ENCODE measurements around the gene P4HA1.

The P4HA1 gene

DNA sequence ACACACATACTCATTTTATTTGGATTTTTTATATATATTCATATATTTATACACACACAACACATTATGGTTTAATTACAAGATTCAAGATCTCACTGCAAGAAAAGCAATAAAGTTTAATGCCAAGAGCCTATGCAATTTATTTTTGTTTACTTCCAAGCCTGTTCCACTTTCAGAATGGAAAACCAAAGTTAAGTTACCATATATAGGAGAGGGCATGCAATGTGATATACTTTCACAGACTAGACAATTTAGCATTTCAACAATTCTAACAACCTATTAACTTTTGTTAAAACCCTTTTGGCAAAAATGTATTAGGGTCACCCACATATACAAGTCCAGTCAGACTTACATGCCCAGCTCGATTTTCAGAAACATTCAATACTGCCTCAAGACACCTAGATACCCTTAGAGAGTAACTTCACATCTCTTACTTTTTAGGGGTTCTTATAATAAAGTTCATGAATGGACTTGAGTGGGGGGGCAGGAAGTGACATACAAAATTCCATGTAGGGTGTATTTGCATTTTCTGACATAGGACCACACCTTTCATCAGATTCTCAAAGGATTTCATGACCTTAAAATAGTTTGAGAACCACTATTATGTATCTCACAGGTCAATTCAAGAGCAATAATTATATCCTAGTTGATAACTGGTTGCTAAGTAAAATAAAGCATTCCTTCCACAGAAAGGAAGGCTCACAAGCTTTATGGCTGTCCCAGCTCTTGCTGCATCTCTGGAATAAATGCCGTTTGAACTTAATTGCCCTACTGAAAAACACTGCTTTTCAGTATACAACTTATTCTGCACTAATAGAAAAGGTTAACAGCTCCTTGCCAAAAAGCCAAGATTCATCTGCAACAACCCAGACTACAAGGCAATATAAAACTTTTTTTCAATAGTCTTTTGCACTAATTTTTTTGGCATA is 2.5 kb downstream of the P4HA1 start:
- DNase-seq (ENCODE audit: low read depth), result no peak

DNA sequence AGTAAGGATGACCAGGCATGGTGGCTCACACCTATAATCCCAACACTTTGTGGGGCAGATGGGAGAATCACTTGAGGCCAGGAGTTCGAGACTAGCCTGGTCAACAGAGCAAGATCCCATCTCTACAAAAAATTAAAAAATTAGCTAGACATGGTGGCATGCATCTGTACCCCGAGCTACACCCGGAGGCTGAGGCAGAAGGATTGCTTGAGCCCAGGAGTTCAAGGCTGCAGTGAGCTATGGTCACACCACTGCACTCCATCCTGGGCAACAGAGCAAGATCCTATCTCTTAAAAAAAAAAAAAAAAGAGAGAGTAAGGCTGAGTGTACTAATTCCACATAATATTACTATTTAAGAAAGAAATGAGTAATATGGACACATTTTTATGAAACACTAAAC is 3.8 kb downstream of the P4HA1 start:
- DNase-seq (ENCODE audit: low read depth), result no peak

DNA sequence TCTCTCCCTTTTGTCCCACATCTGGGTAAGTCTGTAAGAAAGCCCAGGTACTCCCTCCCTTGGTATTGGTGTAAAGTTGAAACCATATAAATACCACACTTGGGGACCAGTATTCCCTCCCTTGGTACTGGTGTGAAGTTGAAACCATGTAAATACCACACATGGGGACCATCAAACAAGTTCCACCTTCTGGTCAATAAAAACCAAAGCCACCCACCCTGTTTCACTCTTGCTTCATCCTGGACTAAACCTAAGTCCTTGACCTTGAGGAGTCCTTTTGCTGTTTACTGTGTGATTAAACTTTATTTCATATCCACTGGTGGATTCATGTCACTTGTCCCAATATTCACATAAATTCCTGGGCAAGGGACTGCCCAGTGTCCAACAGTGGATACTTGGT is 8.4 kb downstream of the P4HA1 start:
- DNase-seq (ENCODE audit: low read depth), result no peak

DNA sequence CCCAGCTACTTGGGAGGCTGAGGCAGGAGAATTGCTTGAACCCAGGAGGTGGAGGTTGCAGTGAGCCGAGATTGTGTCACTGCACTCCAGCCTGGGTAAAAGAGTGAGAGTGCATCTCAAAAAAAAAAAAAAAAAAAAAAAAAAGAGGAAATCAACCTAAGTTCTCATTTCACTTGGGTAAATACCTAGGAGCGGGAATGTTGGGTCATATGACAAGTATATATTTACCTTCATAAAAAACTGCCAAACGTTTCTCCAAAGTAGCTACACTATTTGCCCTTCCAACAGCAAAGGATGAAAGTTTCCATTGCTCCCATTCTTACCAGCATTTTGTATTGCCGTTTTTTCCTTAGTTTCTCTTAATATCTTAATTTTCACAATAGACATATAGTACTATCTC is 9.8 kb downstream of the P4HA1 start:
- DNase-seq (ENCODE audit: low read depth), result no peak

DNA sequence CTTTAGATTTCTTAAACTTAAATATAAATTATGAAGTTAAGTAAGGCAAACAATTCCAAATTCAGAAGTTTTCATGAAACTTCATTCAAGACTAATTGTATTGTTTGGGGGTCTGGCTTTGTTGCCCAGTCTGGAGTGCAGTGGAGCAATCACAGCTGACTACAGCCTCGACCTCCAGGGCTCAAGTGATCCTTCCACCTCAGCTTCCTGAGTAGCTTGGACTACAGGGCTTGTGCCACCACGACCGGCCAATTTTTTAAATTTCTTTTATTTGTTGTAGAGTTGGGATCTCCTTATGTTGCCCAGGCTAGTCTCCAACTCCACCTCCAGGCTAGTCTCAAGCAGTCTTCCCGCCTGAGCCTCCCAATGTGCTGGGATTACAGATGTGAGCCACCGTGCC is 12.5 kb downstream of the P4HA1 start:
- DNase-seq (ENCODE audit: low read depth), result no peak

DNA sequence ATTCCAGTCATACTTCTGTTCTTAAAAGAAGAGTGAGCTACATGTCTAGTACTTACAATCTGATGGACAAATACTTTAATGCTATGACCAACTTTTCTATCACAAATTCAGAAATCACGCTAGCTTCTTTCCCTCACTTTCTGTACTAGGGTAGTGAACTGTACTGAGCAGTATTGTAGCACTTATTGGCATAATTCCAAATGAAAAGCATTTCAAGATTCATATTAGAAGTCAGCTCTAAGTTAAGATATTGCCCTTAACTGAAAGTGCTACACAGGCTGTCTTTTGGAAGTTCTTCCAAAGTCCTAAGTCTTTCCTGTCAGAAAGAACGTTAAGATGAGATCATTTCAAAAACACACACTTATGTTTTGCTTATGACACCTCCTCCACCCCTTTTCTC is 13.4 kb downstream of the P4HA1 start:
- no peak for DNase-seq (ENCODE audit: low read depth)

DNA sequence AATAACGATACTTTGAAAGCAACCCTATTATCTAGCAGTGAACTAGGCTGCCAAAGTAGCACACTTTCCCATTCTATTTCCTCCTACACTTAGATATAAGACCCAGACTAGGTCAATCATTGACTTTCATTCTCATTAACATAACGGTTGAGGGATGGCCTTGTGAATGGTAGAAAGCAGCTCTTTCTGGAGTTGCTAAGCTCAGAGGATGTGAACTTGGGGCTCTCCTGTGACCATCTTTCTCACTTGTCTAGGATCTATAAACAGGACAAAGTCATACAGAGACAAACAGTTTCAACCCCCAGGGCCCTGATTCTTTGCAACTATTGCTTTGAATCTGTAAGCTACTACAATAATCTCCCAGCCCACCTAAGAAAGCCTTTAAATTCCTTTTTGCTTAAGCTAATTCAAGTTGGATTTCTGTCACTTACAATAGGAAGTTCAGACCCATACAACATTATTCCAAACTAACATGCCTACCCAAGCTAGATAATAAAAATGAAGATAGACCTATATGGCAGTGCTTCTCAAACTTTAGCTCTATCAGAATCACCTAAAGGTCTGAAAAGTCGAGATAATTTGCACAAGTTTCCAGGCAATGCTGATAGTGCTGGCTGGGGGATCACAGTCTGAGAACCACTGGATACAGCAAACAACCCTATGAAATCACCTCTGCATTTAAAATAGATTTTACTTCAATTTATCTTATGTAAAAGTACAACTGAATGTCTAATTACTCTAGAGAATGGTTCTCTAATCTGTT is 16.7 kb downstream of the P4HA1 start:
- DNase-seq (ENCODE audit: low read depth), result no peak

DNA sequence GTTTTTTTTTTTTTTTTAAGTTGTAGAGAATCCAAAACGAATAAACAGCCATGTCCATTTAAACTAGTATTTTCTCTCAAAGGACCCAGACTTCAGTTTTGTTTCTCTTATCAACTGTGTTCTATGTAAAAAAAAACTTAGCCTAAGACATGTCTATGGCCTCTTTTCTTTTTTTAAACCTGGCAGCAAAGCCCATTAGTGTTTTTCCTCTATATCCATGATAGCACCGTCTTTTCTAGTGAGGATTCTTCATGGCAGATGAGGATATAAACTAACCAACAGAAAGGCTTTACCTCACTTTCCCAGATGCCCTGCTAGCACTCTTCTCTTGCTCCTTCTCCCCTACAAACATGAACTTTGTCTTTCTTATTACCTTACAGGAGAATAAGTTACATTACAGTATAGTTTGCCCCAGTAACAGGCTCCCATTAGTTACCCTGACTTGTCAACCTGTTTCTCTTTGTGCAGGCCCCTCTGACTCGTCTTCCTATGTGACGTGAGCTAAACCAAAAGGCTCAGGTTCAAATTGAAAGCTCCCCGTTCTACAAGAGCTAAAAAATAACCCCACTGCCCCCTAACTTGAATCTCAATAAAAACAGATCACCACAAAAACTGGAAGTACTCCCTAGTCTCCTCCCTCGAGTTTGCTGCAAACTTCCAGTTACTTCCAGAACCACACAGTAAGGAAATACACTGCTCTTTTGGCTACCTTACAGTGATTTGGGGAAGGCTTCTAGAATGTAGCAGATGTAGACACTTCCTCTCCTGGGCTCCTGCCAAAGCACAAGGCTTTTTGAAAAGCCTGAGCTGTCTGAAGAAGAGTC is 20.1 kb downstream of the P4HA1 start:
- DNase-seq (ENCODE audit: low read depth), result no peak

DNA sequence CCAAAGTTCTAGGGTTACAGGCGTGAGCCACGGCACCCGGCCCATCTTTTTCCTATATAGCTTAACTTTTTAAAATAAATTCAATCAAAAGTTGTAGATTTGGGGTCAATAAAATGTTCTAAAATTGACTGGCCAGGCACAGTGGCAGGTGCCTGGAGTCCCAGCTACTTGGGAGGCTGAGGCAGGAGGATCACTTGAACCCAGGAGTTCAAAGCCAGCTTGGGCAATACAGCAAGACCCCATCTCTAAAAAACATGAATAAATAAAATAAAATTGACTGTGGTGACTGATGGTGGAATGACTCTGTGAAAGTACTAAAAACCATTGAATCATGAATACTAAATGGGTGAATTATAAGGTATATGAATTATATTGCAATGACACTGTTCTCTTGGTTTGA is 20.8 kb downstream of the P4HA1 start:
- no peak for DNase-seq (ENCODE audit: low read depth)

DNA sequence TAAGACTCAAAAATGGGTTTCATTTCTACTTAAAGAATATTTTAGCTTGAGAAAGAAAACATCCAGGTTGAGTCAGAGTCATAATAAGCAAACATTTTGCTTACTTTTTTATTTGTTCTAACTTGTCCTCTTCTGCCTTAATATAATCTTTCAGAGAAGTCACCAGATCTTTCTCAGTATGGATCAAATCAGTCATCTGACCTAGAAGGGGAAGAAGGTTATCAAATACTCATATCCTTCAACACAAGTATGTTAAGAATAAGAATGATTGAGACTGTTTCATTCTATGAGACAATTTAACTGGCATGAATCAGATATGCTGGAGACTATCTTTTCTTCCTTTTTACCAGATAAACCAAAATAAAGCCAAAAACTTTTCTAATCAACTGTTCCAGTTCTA is 23.0 kb downstream of the P4HA1 start:
- no peak for DNase-seq (ENCODE audit: low read depth)

DNA sequence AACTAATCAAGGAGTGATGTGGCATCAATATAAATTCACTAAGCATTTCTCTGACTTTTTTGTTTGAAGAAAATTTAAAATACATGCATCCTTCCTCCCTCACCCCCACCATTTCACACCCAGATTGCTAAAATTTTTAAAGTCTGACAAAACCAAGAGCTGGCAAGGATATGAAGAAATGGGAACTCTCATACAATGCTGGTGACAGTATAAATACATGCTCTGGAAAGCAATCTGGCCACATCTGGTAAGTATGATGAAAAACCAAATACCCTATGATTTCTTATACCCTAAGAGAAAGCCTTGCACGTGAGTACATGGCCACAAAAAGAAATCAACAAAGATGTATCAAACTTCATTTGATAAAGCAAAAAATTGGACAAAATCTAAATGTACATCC is 31.2 kb downstream of the P4HA1 start:
- no peak for DNase-seq (ENCODE audit: low read depth)

DNA sequence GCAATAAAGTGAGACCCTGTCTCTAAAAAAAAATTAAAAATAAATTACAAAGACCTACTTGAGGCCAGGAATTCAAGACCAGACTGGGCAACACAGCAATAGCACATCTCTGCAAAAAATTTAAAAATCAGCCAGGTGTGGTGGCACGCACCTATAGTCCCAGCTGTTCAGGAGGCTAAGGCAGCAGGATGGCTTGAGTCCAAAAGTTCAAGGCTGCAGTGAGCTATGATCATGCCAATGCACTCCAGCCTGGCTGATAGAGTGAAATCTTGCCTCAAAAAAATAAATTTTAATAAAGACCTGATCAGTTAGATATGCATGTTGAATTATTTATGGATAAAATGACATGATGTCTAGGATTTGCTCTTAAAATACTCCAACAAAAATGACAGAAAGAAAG is 34.9 kb downstream of the P4HA1 start:
- DNase-seq (ENCODE audit: low read depth), result no peak

DNA sequence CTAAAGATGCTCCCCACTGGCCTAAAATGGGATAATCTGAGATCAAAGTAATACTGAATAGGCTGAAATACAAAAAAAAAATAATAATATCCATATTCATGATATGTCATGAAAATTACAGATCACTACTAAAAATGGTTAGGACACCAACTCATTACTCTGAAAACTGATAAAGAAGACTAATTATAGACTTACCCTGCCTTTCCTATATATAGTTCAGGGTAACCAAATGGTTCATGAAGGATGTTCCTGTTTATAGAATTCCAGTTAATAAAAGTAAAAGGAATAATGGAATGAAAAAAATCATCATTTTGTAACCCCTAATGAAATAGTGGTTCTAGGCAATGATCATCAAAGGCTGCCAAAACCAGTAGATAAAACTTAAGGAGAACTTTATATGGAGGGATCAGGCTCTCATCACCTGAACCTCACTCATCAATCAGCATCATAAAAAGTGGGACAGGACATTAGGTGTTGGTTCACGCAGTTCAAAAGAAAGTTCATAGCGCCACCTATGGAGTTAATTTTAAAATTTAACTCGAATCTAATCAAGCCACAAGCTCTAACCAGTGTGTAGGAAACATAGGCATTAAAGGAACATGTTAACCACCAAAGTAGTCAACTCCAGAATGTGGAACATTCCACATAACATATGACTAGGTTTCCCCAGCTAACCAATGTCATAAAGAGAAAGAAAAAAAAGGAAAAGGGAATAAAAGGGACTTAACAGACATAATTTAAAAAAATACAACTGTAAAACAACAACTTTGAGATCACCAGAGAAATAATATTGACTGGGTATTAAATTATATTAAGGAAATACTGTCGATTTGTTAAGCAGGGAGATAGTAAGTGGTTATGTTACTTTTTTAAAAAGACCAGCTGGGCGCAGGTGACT is 35.7 kb downstream of the P4HA1 start:
- no peak for DNase-seq (ENCODE audit: low read depth)

DNA sequence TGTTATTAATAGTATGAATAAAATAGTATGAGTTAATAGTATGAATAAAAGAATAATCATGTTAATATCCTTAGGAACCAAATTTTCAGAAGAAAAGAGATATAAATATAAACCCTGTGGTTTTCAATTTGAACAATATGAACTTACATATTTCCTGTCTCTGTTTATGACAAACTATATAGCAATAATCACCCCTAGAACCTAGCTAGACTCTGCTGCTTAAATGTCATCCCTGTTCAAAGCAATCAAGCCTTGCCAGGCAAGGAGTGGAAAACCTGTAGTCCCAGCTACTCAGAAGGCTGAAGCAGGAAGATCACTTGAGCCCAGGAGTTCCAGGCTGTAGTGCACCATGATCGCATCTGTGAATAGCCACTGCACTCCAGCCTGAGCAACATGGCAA is 36.5 kb downstream of the P4HA1 start:
- no peak for DNase-seq (ENCODE audit: low read depth)

DNA sequence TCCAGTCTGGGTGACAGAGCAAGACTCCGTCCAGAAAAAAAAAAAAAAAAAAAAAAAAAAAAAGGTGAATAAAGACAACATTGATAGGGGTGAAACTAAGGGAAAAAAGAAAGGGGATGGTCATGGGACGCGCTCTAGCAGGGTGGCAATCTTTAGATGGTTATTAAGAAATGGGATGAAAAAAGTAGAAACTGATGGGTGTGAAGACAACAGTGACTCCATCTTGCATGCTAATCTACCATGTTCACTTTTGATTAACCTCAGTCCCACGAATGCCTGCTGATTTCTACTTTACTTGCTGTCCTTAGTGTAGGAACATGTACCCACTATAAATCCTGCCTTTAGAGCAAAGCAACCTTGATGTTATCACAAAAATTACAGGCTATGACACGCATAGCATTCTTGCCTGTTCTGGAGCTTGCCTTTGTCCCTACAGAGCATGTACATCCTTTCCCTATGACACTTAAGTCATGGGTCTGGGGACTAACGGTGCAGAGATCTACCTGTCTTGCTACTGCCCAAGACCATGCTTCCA is 38.5 kb downstream of the P4HA1 start:
- no peak for DNase-seq (ENCODE audit: low read depth)

DNA sequence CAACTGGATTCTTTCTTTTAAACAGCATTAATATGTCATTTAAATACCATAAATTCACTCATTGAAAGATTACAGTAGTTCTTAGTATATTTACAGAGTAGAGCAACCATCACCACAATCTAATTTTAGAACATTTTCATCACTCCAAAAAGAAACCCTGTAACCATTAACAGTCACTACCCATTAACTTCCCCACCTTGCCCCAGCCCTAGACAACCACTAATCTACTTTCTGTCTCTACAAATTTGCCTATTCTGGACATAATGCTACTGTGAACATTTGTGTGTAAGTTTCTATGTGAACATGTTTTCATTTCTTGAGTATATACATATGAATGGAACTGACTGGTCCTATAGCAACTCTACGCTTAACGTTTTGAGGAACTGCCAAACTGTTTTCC is 42.4 kb downstream of the P4HA1 start:
- DNase-seq (ENCODE audit: low read depth), result no peak

DNA sequence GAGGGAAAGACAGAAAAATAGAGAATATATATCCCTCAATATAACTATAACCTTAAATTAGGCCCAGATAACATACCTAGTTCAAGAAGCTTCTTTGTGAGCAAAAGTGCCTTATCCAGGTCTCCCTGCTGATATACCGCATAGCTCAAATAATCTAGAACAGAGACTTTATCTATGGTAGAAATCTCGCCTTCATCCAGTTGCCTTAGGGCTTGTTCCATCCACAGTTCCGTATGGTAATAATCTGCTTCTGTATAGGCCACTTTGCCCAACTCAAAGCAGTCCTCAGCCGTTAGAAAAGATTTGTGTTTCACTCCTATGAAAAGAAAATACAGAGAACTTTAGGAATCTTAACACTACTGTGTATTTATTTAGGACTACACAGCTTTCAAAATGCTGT is 43.4 kb downstream of the P4HA1 start:
- DNase-seq (ENCODE audit: low read depth), result no peak

DNA sequence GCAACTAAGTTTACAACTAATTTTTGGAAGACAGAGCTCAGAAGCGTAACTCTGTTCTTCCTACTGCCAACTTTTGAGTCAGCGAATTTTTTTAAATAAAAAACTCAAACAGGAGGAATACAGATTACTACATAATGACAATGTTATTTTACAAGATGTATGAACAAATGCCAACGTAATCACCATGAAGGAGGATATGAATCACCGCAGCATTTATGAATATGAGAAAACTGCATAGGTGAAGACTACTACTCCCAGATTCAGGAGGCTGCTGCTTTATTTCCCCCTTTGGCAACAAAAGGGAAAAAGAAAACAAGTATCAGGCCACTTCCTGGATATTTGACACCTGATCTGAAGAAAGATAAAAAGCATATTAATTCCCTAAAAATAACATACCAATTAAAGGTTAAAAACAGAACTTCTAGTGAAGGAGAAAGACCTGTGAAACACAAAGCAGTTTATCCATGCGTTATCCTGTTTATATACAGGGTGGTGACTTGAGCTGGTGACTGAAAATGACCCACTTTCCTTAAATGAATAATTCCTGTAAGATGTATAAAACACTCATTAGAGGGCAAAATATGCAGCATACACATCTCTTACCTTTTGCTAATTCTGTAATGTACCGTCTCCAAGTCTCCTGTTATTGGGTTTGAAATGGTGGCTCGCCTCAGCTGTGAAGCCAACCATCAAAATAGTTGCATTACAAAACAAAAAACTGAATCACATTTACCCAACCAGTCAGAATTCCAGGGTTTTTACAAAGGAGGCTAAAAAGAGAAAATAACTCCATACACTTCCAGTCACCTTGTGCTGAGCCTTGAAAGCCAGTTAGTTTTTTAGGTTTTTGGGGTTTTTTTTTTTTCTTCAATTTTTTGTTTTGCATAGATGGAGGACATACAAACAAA is 52.0 kb downstream of the P4HA1 start:
- DNase-seq (ENCODE audit: low read depth), result no peak

DNA sequence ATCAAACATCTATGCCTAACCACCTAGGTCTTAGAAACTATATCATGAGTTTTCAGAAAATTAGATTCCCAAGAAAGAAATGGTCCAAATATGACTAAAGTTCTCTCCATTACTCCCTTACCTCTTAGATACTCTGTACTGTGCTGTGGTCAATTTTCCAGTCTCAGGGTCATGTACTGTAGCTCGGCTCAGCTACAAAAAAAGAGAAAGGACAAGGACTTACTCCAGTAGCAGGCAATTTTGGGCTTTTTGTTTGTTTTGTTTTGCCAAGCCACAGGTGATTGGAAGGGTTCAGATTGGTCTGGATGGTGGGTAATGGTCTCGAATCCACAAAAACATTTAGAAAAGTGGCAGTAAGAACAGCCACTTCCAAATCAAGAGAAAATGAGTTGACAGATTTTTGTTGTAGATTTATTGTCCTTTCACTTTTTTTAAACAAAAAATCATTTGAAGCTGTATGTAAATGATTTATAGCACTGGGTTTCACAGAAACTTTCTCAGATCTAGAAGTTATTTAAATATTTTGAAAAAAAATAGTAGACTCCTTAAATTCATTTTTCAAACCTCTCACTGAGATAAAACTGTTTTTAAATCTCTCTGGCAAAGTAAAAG is 52.8 kb downstream of the P4HA1 start:
- no peak for DNase-seq (ENCODE audit: low read depth)

DNA sequence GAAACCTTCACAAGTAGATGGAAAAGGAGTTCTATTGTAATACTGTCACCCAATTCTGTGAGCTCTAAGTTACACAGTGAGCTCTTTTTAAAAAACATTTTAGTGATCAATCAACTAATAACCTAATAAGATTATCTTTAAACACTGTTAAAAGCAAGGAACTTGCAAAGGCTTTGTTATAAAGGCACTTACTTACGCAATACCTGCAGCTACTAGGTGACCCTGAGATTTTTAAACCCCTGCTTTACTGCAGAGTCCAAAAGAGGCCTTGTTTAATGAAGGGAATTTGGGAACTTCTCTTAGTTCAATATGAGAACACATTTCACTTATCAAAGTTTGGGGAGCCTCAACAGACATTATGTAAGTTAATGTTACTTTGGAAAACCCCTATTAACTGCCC is 53.3 kb downstream of the P4HA1 start:
- DNase-seq (ENCODE audit: low read depth), result no peak
